ENCODE measurements around the gene ACTR6.
A peak's percentile ranks its signal among the peaks of the same experiment; 100 is the strongest.
"Not testable (repeated sequence)": the region's sequence is repeated elsewhere in the genome, so short reads cannot be mapped to it uniquely, and the experiment has no call there.

The ACTR6 gene

DNA sequence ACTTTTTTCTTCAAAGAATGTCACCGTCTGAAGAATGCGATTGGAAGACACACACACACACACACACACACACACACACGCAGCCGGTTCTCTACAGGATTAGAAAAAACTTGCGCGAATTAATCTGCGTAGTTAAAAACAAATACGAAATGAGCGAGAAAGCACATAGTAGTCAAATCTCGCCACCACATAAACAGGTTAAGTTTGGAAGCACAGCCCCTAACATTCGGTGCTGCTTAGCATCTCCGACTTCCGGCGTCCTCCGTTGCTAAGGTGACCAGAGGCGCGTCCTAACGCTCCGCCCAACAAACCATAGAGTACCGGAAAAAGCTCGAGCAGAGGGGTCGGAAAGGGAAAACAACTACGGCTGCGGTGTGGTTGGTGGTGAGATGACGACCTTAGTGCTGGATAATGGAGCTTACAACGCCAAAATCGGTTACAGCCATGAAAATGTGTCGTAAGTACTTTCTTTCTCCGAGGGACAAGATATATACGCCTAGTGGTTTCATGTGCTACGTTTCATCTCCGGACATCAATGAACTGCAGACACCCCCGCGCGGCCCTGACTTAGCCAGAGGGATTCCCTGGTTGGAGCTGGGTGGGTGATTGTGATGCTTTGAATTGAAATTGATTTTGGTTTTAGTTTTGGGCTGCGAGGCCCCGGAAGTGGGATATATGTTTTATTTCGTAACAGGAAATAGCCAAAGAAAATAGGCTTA, at the start of gene ACTR6:
Gene ACTR6, plus strand, starts transcription at position 353 of the 719 bp plus-strand sequence. Its CDS starts 37 bp downstream, at position 390.
- peak; percentile 98 for DNase-seq

DNA sequence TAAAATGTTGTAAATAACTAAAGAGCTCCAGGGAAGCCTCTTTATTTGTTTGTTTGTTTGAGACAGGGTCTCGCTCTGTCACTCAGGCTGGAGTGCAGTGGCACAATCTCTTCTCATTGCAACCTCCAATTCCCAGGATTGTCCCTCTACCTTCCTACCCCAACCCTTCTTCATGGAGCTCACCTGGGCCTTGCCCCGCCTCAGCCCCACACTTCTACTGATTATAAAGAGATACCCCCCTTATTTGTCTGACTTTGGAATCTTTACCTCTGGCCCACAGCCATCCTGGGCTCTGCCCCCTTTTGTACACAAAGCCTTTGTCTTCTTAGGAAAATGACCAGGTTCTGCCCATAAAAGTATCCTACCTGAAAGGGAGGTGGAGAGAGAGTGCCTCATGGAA, 48.8 kb upstream of the ACTR6 start:
- no peak for DNase-seq

DNA sequence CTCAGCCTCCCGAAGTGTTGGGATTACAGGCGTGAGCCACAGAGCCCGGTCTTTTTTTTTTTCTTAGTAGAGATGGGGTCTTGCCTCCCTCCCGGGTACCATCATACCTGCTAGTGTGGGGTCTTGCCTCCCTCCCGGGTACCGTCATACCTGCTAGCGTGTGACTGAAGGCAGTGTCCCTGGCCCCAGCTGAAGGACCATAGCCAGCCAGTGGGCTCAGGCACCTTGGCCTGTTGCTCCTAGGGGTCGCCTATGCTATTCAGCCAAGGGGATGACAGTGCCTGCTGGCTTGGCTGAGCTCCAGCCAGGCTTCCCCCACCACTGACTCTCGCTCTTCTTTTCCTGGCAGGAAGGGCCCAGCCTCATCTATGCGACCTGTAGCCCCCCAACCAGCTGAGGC, 47.5 kb upstream of the ACTR6 start:
- no peak for DNase-seq

DNA sequence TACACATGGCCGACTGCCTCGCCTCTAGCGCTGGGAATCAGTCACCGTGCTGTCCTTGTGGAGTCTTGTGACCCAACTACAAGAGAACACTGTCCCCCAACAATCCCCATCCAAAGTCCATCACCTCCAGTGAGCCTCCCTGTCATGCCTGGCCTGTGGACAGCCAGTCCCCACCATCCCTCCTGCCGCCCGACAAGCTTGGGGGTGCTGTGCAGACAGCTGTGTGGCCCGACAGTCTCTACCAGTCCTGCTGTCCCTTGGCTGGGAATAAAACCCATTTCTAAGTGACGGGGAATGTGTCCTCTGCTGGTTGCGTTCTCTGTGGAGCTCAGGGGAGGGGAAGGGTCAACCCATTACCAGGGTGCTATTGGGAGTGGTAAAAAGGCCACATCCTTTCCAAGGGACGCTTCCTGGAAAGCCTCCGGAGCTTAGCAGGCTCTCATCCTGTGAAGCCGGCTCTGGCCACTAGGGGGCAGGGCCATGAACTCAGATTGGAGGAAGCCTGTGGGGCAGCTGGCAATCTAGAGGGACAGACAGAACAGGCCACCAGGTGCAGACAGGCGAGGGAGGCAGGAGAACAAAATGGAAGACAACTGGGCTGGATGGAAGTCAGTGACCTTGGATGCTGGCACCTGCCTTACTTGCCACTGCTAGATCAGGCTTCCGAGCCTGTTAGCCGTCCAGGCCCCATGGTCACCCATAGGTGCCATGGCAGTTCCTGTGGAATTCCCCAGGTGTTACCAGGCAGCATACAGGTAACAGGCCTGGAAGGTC, 46.0 kb upstream of the ACTR6 start:
- DNase-seq, result peak; percentile 51

DNA sequence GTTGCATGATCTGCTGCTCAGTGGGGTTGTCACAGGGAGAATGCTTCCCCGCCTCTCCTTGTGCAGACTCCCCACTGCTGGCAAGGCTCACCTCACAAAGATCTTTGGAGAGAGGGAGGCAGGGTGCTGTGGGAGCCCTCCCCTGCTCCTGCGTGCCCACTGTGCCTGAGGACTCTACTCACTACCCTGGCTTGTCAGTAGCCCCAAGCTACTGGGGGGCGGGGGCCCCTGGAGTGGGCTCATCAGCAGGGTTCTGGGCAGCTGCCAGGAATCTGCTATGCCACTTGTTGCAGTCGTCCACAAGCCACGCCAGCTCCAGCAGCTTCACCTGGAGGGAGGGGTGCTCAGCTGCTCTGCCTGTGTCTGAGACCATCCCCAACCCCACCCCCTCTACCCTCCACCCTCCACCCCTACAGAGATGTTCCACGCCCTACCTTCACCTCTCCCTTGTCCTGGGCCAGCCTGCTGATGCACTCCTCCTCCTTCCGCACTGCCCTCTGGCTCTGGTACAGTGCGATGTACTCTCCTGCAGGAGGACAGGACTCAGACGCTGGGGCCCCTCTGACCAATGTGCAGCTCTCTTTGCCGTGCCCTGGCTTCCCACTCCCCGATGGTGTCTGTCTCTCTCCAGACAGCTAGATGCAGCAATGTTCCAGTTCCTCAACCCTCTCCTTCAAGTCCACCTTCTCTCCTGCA, 43.7 kb upstream of the ACTR6 start:
- DNase-seq, result no peak

DNA sequence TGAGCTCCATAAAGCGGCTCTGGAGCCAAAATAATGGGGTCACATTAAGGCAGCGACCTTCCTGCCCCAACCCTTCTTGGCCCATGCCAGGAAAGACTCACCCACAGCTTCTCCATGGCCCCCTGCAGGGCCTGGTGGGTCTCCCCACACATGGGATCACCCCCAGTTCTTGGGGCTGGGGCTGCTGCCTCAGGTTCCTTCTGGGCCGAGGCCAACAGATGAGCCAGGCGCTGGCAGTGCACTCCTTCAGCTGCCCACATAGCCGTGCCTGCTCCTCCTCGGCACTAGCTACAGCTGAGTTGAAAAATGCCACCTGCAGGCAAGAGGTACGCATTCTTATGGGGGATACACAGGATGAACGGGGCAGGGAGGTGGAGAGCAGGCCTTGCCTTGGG, 43.2 kb upstream of the ACTR6 start:
- no peak for DNase-seq

DNA sequence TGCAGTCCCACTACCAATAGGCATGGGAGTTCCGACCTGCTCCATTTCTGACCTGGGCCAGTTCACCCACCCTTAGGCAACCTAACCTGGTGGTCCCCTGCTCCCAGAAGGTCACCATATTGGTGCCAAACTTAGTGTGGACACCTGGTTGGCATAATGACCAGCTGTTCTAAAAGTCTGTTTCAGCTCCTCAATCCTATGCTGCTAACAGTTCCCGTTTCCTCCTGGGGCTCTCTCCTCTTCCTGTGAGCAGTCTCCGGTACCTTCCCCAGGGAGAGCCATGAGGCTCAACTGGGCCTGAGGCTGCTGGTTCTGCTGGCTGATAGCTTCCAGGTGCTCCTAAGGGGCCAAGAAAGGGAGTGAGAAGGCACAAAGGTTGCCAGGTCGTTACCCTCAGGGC, 42.1 kb upstream of the ACTR6 start:
- no peak for DNase-seq

DNA sequence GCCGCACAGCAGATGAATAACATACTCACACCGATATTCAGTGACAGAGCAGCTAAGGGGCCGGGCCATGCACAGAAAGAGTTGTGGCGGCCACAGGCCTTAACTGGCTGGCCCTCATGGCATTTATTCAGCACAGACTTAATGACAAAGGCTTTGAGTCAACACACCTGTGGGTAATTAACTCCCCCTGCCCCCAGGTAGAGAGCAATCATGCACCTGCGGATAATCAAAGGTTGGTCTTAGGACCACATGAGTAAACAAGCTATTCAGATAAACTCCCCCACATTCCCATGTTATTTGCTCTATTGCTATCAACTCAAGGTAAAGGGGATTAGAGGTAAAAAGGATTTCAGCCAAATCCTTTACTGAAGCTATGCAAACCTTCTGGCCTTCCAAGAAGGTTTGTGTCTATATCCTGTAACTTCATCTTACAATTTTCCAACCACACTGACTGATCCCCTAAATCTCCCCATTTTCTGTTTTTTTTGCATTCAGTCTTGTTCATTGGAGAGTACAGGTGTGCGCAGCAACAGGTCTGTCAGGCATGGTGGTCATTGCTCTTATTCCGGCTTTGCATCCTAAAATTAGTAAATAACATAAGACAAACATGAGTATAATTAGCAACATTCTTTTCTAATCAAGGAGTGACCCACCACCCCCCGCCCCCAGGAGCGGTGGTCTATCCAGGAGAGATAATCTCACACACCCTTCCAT, 41.1 kb upstream of the ACTR6 start:
- no peak for DNase-seq

DNA sequence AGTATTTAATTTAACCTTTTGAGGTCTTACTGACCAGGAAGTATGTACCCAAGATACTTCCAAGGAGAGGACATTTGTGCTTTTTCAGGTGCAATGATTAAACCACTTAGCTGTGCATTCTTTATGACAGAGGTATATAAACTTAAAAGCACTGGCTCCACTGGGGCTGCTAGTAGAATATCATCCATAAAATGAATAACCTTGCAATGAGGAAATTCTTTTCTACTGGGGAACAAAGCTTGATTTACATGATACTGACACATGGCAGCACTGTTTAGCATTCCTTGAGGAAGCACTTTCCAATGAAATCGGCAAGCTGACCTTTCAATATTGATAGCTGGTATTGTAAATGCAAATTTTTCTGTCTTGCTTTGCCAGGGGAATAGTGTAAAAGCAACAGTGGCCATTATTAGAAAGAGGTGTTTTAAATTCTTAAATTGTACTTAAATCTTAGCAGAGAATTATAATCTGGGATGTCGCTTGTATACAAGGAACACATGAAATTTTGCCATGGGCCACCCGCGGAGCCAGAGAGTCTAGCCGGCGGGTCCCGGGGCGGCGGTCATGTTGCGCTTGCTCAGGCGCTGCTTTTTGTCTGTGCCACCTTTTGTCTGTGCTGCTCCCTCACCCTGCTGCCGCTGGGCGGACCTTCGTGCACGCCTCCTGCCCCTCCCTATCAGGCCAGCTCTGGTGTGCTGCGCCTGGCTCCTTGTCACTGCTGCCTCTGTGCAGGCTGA, 37.0 kb upstream of the ACTR6 start:
- DNase-seq, result peak; percentile 81

DNA sequence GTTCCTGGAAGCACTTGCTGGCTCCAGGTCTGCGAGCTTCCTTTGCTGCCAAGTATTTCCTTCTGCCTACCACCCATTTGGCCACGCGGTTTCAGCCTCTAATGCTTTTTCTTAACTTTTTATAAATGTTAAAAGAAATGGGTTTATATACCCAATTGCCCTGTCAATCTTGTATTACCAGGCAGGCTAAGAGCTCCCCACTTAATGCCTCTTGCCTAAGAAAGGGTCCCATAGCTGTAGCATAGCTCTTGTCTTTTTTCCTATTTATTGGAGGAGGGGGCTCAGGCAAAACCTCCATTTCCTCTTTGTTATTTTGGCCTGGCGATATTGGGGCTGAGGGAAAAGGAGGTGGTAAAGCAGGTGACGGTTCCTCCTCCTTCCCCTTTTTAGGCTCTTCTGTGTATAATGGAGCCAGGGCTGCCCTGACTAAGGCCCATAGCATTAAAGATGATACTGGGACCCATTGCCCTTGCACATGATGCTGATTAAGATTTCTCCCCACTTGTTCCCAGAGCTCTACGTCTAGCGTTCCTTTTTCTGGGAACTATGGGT, 36.4 kb upstream of the ACTR6 start:
- DNase-seq, result no peak

DNA sequence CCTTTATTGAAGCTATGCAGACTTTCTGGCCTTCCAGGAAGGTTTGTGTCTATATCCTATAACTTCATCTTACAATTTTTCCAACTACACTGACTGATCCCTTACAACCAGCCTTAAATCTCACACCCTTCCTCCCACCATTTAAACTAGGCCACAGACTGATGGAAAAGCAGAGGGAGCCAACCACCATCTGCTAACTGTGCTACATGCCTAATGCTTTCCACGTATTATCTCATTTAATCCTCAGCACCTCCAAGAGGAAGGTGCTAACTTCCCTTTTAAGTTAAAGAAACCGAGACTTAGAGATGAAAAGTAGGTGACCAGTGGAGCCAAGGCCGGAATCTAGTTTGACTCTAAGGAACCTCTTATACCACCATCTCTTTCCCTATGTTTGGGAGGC, 35.3 kb upstream of the ACTR6 start:
- no peak for DNase-seq

DNA sequence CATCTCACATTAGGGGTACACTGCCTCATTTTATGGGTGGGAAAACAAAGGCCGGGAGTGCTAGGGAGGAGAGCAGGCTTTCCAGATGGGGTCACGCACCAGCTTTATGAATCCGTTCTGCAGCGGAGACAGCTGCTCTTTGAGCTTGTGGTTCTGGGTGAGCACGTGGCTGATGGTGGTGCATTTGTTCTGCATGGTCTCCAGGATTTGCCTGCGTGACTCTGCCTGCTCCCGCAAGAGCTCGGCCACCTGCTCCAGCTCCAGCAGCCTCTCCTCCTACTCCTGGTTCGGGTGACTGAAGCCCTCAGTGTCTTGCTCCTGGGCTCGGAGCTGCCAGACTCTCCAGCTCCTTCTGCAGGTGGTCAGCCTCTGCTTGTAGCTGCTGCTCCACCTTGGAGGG, 34.4 kb upstream of the ACTR6 start:
- DNase-seq, result no peak

DNA sequence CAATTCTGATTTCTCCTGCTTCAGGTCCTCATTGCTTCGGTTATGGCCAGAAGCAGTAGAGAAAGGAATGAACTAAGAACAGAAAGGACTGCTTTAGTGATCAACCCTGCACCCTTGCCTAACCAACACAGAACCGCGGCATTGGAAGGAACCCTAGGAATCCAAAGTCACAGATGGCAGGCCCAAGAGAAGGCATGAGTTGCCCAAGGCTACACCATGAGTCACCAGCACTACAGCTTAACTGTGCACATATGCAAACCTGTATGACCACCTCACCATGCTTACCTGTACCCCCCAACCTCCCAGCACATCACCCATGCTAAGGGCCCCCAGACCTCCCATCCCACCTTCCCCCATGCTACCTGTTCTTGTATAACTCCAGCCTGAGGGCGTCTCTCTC, 32.1 kb upstream of the ACTR6 start:
- no peak for DNase-seq

DNA sequence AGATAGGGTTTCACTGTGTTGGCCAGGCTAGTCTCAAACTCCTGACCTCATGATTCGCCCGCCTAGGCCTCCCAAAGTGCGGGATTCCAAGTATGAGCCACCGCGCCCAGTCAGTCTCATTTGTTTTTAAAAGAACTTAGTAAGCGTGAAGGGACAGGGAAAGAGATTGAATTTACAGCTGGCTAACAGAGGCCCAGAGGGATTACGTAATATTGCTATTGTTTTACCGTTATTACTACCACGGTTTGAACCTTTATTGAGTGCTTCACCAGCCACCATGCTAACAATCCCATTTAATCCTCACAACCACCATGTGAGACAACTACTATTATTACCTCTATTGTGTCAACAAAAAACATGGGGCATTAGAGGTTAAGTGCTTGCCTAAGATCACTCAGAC, 31.3 kb upstream of the ACTR6 start:
- no peak for DNase-seq

DNA sequence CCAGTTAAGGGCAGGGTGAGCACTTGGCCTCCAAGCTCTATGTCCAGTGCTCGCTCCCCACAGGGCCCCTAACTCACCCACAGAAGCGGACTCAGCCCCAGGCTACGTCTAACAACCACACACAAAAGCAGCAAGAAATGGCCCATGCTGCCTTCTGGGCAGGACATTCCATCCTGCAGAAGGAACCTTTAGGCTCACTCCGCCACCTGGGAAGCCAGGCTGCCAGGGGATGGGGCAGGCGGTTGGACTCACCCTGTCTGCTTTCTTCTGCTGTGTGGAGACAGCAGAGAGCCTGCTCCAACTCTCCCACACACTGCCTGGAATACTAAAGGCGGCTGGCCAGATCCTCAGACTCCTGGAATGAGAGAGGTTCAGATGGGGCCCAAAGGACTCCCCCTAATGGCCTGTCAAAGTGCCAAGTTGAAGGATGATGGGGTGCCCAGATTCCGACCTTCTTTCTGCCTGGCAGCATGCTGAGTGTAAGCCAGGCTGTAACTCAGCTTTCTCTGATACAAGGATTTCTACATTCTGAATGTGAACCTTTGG, 30.2 kb upstream of the ACTR6 start:
- no peak for DNase-seq

DNA sequence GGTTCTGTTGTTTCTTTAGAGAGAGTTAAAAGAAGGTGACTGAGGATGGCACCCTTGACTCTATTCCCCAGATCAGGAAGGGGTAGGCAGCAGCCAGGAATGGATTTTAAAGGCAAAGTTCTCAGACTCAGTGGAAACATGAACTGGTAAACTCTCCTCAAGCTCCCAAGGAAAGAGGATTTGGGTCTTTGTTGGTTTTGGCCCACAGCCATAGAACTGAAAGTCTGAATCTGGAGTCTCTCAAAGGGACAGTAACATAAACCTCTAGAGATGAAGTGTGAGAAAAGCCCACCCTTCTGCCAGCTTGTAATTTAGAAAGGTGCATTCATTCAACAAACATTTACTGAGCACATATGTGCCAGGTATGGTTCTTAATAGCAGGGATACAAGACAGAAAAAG, 29.4 kb upstream of the ACTR6 start:
- DNase-seq, result no peak

DNA sequence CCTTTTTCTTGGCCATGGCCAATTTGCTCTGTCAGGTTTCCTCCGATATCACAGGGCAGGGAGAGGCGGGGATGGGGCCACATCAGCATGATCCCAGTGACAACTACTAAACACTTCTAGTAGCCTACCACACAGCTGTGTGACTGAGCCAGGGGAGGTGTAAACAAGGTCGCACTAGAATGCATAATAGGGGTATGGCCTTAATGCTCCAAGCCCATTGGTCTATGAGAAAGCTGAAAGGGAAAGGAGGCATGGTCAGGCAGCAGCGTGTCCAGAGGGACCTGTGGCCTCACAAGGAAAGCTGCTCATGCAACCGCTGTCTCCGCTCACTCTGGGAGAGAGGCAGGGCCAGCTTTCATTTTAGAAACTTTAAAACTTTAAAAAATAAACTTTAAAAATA, 27.5 kb upstream of the ACTR6 start:
- no peak for DNase-seq

DNA sequence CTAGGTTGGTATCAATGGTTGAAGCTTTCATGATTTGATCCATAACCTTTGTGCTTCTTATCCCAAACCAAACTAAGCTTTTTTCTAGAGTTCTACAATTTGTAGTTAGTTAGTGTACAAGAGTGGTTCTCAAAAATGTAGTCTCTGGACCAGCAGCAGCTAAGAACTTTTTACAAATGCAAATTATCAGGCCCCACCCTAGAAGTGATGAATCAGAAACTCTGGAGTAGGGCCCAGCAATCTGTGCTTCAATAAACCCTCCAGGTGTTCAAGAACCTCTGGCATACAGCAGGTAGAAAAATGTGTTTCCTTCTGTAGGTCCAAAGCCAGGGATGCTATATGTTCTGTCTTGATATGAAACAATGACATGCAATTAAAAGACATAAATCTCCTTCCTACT, 26.1 kb upstream of the ACTR6 start:
- no peak for DNase-seq

DNA sequence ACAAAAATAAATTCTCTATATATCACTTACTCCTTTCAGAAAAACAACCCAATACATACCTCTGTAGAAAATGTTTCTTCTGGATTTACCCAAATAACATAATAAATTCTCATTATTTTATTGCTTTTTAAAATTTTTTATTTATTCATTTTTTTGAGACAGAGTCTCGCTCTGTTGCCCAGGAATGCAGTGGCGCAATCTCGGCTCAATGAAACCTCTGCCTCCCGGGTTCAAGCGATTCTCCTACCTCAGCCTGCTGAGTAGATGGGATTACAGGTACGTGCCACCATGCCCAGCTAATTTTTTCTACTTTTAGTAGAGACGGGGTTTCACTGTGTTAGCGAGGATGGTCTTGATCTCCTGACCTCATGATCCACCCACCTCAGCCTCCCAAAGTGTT, 24.1 kb upstream of the ACTR6 start:
- DNase-seq, result not testable (repeated sequence)

DNA sequence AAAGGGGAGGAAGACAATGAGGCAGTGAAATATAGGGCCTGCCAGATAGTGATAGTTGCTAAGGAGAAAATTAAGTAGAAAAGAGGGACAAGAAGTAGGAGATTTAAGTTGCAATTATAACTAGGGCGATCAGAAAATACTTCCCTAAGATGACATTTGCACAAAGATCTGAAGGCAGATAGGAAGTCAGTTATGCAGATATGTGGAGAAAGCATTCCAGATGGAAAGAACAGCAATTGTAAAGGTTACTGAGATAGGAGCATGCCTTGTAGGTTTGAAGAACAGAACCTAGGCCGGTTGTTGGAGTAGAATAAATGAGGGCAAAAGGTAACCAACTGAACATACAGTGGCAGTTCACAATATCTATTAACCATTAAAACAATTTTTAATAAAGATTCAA, 21.4 kb upstream of the ACTR6 start:
- DNase-seq, result no peak

DNA sequence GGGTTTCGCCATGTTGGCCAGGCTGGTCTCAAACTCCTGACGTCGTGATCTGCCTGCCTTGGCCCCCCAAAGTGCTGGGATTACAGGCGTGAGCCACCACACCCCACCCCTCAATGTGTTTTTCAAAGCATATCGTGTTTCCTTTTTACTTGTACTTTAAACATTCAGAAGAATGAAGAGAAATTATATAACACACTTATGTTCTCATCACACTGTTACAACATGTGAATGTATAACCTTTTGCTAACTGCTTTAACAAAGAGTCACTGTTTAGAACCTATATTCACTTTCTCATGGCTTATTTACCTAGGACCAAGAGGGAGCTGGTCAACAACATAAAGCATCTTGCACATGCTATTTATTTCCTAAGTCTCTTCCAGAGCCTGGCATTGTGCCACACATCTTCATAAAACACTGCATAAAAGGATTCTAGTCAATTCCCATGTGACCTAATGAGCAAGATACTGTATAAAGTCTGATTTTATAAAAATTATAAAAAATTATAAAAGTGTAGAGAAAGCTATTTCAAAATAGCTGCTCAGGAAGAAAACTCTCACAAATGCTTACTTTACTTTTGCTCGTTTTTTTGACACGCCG, 16.0 kb upstream of the ACTR6 start:
- no peak for DNase-seq

Measured in right hindlimb (tissue), 1 donor.